HepG2 (cell line): ENCODE data around the gene HTR1D. TPM values are rescaled to one million over a fixed set of nuclear protein-coding genes. Genes with fewer than 3 reads are reported as not detected.
A peak's percentile ranks its signal among the peaks of the same experiment; 100 is the strongest.

ENCODE experiments used
- ATAC-seq: fragments of 200-7000 bp; cut with Tn5 transposase; 3 replicates; pipeline ENCODE4 v1.9.1; 2020; ENCODE audit warnings: mild to moderate bottlenecking, moderate library complexity
- BruUV-seq: library from RNA; stranded (reverse); fragments of 400-500 nt; replicated peaks from 2 replicates; lab custom pipeline; 2021; lab: Mats Ljungman, UMichigan
- CTCF ChIA-PET: fragments of 300-600 bp; formaldehyde crosslinking; extraction: SDS; loops from one replicate; lab custom pipeline; 2021; ENCODE audit warnings: low total read pairs, inconsistent platforms, low intra/inter-chr PET ratio; lab: Yijun Ruan, JAX
- POLR2A ChIA-PET: fragments of 350-600 bp; sonication (Branson Sonifier 250); formaldehyde crosslinking; loops from one replicate; lab custom pipeline; 2020; ENCODE audit warnings: antibody characterized with exemption, inconsistent platforms; lab: Yijun Ruan, JAX
- DNase-seq: peaks from one replicate; pipeline ENCODE4 v3.0.0-alpha.2; 2015; ENCODE audit warnings: low spot score
- FAIRE-seq: peaks from 3 replicates; lab custom pipeline; 2011; peaks lifted over from hg19 to GRCh38; lab: Jason Lieb, UNC
- H2AFZ ChIP-seq: one replicate; pipeline ENCODE4 v1.6.1; 2011; ENCODE audit warnings: low read length, inconsistent platforms
- H3K27ac ChIP-seq: fragments of 300-600 bp; 3 replicates; pipeline ENCODE4 v1.8.0; 2011; ENCODE audit warnings: mixed run types, mild to moderate bottlenecking, mixed read lengths, low read length, inconsistent platforms; ENCODE audit not compliant: insufficient read depth; ENCODE audit errors: extremely low read length
- H3K27me3 ChIP-seq, 2 experiments: fragments of 200-600 bp in 1 of 2; 2 replicates in 1 of 2; 3 replicates in 1 of 2; pipeline versions ENCODE4 v1.6.0 to v1.8.0; 2011; ENCODE audit warnings: low read length in 2 of 2, mild to moderate bottlenecking in 2 of 2, moderate library complexity in 2 of 2, inconsistent platforms in 1 of 2; ENCODE audit not compliant: insufficient read depth in 2 of 2, control insufficient read depth in 1 of 2
- H3K36me3 ChIP-seq, 2 experiments: fragments of 200-600 bp in 1 of 2; replicated peaks in 1 of 2; 2 replicates in 1 of 2; 3 replicates in 1 of 2; pipeline versions ENCODE4 v1.5.1 to v1.8.0; 2011; ENCODE audit warnings: low read length in 2 of 2, inconsistent platforms in 1 of 2; ENCODE audit not compliant: insufficient read depth in 2 of 2, control insufficient read depth in 1 of 2
- H3K4me1 ChIP-seq: 2 replicates; pipeline ENCODE4 v1.5.1; 2012; ENCODE audit warnings: low read length, inconsistent platforms; ENCODE audit not compliant: insufficient read depth
- H3K4me2 ChIP-seq: 2 replicates; pipeline ENCODE4 v1.6.0; 2011; ENCODE audit warnings: low read depth, low read length, inconsistent platforms
- H3K4me3 ChIP-seq, 3 experiments: fragments of 200-600 bp in 1 of 3; sonication (generic), shearing (Covaris generic) in 1 of 3; replicated peaks in 1 of 3; 2 replicates each; pipeline ENCODE4 v1.5.1; 2011 to 2016; ENCODE audit warnings: low read length in 3 of 3, inconsistent platforms in 2 of 3, low read depth in 2 of 3, mild to moderate bottlenecking in 2 of 3, control low read depth in 1 of 3, mixed read lengths in 1 of 3; ENCODE audit not compliant: insufficient read depth in 1 of 3
- H3K79me2 ChIP-seq: one replicate; pipeline ENCODE4 v1.6.1; 2011; ENCODE audit warnings: low read length, inconsistent platforms; ENCODE audit not compliant: insufficient read depth
- H3K9ac ChIP-seq: 2 replicates; pipeline ENCODE4 v1.6.0; 2011; ENCODE audit warnings: mild to moderate bottlenecking, low read depth, low read length, inconsistent platforms; ENCODE audit not compliant: insufficient read depth
- H3K9me3 ChIP-seq: 2 replicates; pipeline ENCODE4 v1.5.1; 2012; ENCODE audit warnings: mild to moderate bottlenecking, low read length
- H4K20me1 ChIP-seq: 2 replicates; pipeline ENCODE4 v1.6.0; 2011; ENCODE audit warnings: inconsistent platforms, mild to moderate bottlenecking, low read length, moderate library complexity; ENCODE audit not compliant: insufficient read depth
- FOXA1 ChIP-seq, 2 experiments: fragments of 450-650 bp in 1 of 2; sonication (generic) in 1 of 2; formaldehyde crosslinking in 1 of 2; IDR thresholded peaks; 2 replicates each; pipeline versions ENCODE4 v1.4.0 to v1.6.1; 2016 to 2020; ENCODE audit warnings: missing genetic modification reagents in 1 of 2
- FOXA3 ChIP-seq: IDR thresholded peaks from 2 replicates; pipeline ENCODE4 v1.6.1; 2016; ENCODE audit warnings: missing genetic modification reagents, missing compliant biosample characterization
- FOXK1 ChIP-seq: sonication (generic); formaldehyde crosslinking; IDR thresholded peaks from 2 replicates; pipeline ENCODE4 v1.4.0; 2020; ENCODE audit warnings: low read depth, missing genetic modification reagents, borderline replicate concordance
- HCFC1 ChIP-seq: fragments of 150-350 bp; IDR thresholded peaks from 2 replicates; pipeline ENCODE4 v1.6.1; 2014; ENCODE audit warnings: low read depth, low read length
- PRMT3 ChIP-seq: sonication (generic); formaldehyde crosslinking; IDR thresholded peaks from 2 replicates; pipeline ENCODE4 v1.8.1; 2022; ENCODE audit warnings: low read depth, mild to moderate bottlenecking, moderate library complexity, missing genetic modification reagents, borderline replicate concordance
- SMC3 ChIP-seq: IDR thresholded peaks from 2 replicates; pipeline ENCODE4 v1.6.1; 2011; ENCODE audit warnings: low read length, improper control_type of control experiment
- STAG1 ChIP-seq: sonication (generic); formaldehyde crosslinking; IDR thresholded peaks from 2 replicates; pipeline ENCODE4 v1.4.0; 2020; ENCODE audit warnings: missing genetic modification reagents
- TEAD3 ChIP-seq: optimal IDR thresholded peaks from 2 replicates; pipeline ENCODE3; 2016; ENCODE audit warnings: borderline replicate concordance
- WIZ ChIP-seq: sonication (generic); formaldehyde crosslinking; IDR thresholded peaks from 2 replicates; pipeline ENCODE4 v1.5.1; 2020; ENCODE audit warnings: mild to moderate bottlenecking, missing genetic modification reagents
- ZFP41 ChIP-seq: sonication (generic); formaldehyde crosslinking; IDR thresholded peaks from 2 replicates; pipeline ENCODE4 v1.4.0; 2020; ENCODE audit warnings: mild to moderate bottlenecking, missing genetic modification reagents, borderline replicate concordance
- ZNF432 ChIP-seq: sonication (generic); formaldehyde crosslinking; IDR thresholded peaks from 2 replicates; pipeline ENCODE4 v1.5.0; 2020; ENCODE audit warnings: missing genetic modification reagents, mild to moderate bottlenecking, borderline replicate concordance
- ZNF746 ChIP-seq: sonication (generic); formaldehyde crosslinking; IDR thresholded peaks from 2 replicates; pipeline ENCODE4 v1.8.0; 2022; ENCODE audit warnings: mild to moderate bottlenecking, missing genetic modification reagents
- WGBS: methylation state at CpG from one replicate; pipeline ENCODE4 v1.1.6; 2017; ENCODE audit warnings: low lambda C conversion rate; 5-methylcytosine and 5-hydroxymethylcytosine counted together
- in situ Hi-C: cut with HindIII; loops from 2 replicates; pipeline ENCODE4 v1.10.0; 2017; ENCODE audit warnings: low pct_unique_long_range_greater_than_20kb; ENCODE audit not compliant: extremely low pct_ligation_motif_present
- intact Hi-C: fragments of 100-400 bp; cut with micrococcal nuclease; formaldehyde crosslinking; loops from one replicate; pipeline ENCODE4 v1.10.0; 2022; ENCODE audit not compliant: unreplicated experiment
- polyA plus RNA-seq, 8 experiments: library from polyadenylated mRNA; depleted of rRNA in 3 of 8; stranded (reverse) in 7 of 8; unstranded in 1 of 8; fragments of >200 nt; fragmentation: Illumina TruSeq in 4 of 8; extraction: Trizol in 4 of 8; gene quantifications; 2 replicates each; pipeline versions ENCODE4 v1.2.1 to v1.2.3, GENCODE V29; 2011 to 2016; ENCODE audit warnings: low read depth in 4 of 8, missing spikeins in 1 of 8, mixed read lengths in 1 of 8; ENCODE audit not compliant: insufficient read depth in 1 of 8
- total RNA-seq, 5 experiments: library from RNA; depleted of rRNA; stranded (reverse); fragments of >200 nt; fragmentation: Illumina TruSeq; extraction: Trizol; gene quantifications; 2 replicates each; pipeline ENCODE4 v1.2.3, GENCODE V29; 2016; ENCODE audit warnings: low read depth in 1 of 5
- TF ChIP-seq, protein P1 (sequence below): IDR thresholded peaks from 2 replicates; pipeline ENCODE4 v1.4.0; 2020; ENCODE audit warnings: mild to moderate bottlenecking, missing genetic modification reagents
- TF ChIP-seq, protein P2 (sequence below): sonication (generic); formaldehyde crosslinking; IDR thresholded peaks from 2 replicates; pipeline ENCODE4 v1.4.0; 2020; ENCODE audit warnings: mild to moderate bottlenecking, missing genetic modification reagents

Gene HTR1D
- total and polyA plus RNA-seq, 2 of the 13 experiments (the other 11 are each of a cell fraction or from before 2014, with no cell fraction given) = 0.04 to 0.07 TPM

DNA sequence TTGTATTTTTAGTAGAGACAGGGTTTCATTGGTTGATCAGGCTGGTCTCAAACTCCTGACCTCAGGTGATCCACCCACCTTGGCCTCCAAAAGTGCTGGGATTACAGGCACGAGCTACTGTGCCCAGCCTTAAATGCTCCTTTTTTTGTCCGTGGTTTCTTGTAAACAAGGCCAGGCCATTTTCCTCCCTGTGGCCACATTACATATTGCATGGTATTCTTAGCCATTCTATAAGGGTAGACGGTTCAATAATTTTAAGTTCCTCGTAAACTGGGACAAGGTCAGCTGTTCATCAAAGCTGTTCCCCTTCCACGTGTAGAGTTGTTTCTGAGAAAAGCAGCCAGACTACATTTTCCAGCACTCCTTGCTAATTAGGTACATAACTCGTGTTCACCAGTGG lies 38.4 kb downstream of the HTR1D start:
- intact Hi-C loops = no loop called here
- 6% methylated on average over 6 of the region's 6 CpGs for WGBS
- no peak overlapping the region for H3K27ac ChIP-seq
- H4K20me1 ChIP-seq = no peaks in the 10 kb centered on the region
- no peak overlapping the region for H3K9ac ChIP-seq
- peak; percentile 61 for ATAC-seq
- no peak for DNase-seq
- no TSS peak for BruUV-seq
- peak; percentile 40 for FAIRE-seq
- in situ Hi-C loops = no loop called here
- peaks cover 1 to 8% of the 10 kb centered on the region in 2 experiments; a peak in 2 of 5 replicates for H3K27me3 ChIP-seq
- CTCF ChIA-PET = interaction anchor here (3.1 kb wide), 1 partner anchor 80 kb away, joined by 17 read pairs; no protein-coding TSS in a partner anchor
- no peaks in the 10 kb centered on the region for H3K36me3 ChIP-seq
- no peaks in the 10 kb centered on the region for H3K79me2 ChIP-seq
- no peaks in the 10 kb centered on the region for H3K9me3 ChIP-seq
- peaks cover 57% of the 10 kb centered on the region for H3K4me1 ChIP-seq
- no peak overlapping the region for H2AFZ ChIP-seq
- POLR2A ChIA-PET = interaction anchor here (2.3 kb wide), 1 partner anchor 9 kb away, joined by 8 read pairs; no protein-coding TSS in a partner anchor
- no peak overlapping the region for H3K4me3 ChIP-seq
- H3K4me2 ChIP-seq = peak overlapping the region; percentile 98
- TF ChIP-seq ZNF432 (CRISPR knock-in tag) (no peak), FOXA1 (IDR thresholded peaks at IDR 0.05) (no peak), FOXA1 (CRISPR knock-in tag; IDR thresholded peaks at IDR 0.05) (peak; percentile 83), STAG1 (CRISPR knock-in tag) (peak; percentile 34), ZFP41 (no peak), WIZ (CRISPR knock-in tag) (no peak), SMC3 (peak; percentile 29; the same call in 1 of the 2 replicates), TEAD3 (CRISPR knock-in tag) (peak; percentile 5), FOXK1 (peak; percentile 49; the same call in 1 of the 2 replicates), HCFC1 (no peak), PRMT3 (CRISPR knock-in tag) (no peak), FOXA3 (CRISPR knock-in tag) (peak; percentile 77), ZNF746 (no peak)
- TF ChIP-seq, protein P1, sequence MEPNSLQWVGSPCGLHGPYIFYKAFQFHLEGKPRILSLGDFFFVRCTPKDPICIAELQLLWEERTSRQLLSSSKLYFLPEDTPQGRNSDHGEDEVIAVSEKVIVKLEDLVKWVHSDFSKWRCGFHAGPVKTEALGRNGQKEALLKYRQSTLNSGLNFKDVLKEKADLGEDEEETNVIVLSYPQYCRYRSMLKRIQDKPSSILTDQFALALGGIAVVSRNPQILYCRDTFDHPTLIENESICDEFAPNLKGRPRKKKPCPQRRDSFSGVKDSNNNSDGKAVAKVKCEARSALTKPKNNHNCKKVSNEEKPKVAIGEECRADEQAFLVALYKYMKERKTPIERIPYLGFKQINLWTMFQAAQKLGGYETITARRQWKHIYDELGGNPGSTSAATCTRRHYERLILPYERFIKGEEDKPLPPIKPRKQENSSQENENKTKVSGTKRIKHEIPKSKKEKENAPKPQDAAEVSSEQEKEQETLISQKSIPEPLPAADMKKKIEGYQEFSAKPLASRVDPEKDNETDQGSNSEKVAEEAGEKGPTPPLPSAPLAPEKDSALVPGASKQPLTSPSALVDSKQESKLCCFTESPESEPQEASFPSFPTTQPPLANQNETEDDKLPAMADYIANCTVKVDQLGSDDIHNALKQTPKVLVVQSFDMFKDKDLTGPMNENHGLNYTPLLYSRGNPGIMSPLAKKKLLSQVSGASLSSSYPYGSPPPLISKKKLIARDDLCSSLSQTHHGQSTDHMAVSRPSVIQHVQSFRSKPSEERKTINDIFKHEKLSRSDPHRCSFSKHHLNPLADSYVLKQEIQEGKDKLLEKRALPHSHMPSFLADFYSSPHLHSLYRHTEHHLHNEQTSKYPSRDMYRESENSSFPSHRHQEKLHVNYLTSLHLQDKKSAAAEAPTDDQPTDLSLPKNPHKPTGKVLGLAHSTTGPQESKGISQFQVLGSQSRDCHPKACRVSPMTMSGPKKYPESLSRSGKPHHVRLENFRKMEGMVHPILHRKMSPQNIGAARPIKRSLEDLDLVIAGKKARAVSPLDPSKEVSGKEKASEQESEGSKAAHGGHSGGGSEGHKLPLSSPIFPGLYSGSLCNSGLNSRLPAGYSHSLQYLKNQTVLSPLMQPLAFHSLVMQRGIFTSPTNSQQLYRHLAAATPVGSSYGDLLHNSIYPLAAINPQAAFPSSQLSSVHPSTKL (CRISPR knock-in tag) = 0 out of 2 replicates have a peak, but pooled peaks have one; percentile 17
- TF ChIP-seq, protein P2, sequence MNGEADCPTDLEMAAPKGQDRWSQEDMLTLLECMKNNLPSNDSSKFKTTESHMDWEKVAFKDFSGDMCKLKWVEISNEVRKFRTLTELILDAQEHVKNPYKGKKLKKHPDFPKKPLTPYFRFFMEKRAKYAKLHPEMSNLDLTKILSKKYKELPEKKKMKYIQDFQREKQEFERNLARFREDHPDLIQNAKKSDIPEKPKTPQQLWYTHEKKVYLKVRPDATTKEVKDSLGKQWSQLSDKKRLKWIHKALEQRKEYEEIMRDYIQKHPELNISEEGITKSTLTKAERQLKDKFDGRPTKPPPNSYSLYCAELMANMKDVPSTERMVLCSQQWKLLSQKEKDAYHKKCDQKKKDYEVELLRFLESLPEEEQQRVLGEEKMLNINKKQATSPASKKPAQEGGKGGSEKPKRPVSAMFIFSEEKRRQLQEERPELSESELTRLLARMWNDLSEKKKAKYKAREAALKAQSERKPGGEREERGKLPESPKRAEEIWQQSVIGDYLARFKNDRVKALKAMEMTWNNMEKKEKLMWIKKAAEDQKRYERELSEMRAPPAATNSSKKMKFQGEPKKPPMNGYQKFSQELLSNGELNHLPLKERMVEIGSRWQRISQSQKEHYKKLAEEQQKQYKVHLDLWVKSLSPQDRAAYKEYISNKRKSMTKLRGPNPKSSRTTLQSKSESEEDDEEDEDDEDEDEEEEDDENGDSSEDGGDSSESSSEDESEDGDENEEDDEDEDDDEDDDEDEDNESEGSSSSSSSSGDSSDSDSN (CRISPR knock-in tag) = no peak
